ENCODE measurements around the gene DPP8.

The DPP8 gene

GRCh38 chr15:65396283-65396964 lies 121.1 kb downstream of the DPP8 start:
- Mint-ChIP-seq H3K9me3 (no peaks in the 10 kb centered on the region), H3K27ac (no peak overlapping the region), H3K4me1 (peaks cover 5% of the 10 kb centered on the region), H3K36me3 (ENCODE audit: low read depth) (no peaks in the 10 kb centered on the region), H3K4me3 (no peak overlapping the region), H3K27me3 (peaks cover 69% of the 10 kb centered on the region)
- DNase-seq (no peak), ATAC-seq (no peak)

GRCh38 chr15:65395567-65396202 lies 121.8 kb downstream of the DPP8 start:
- Mint-ChIP-seq H3K36me3 (ENCODE audit: low read depth) (no peaks in the 10 kb centered on the region), H3K4me3 (no peak overlapping the region), H3K9me3 (no peaks in the 10 kb centered on the region), H3K4me1 (peaks cover 5% of the 10 kb centered on the region), H3K27me3 (peaks cover 62% of the 10 kb centered on the region), H3K27ac (no peak overlapping the region)
- DNase-seq = no peak
- no peak for ATAC-seq

DNA sequence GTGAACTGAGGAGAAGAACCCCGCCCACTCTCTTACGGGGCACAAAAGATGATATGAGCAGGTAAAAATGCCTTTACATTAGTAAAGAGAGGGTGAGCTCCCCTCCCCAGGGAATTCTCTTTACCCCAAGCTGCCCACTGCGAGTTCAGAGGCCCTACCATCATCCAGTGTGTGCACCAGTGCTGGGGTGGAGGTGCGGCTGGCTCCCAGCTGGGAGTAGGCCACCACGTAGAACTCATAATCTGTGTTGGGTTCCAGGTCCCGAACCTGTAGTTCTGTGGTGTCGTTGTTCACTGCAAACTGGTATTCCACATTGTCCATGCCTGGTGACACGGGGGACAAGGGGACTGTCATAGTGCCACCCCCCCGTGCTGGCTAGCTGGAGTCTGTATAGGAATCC lies 122.6 kb downstream of the DPP8 start:
- H3K27ac Mint-ChIP-seq = no peak overlapping the region
- H3K36me3 Mint-ChIP-seq (ENCODE audit: low read depth) = no peaks in the 10 kb centered on the region
- DNase-seq (no peak), ATAC-seq (no peak)
- H3K27me3 Mint-ChIP-seq = peaks cover 59% of the 10 kb centered on the region
- H3K9me3 Mint-ChIP-seq = no peaks in the 10 kb centered on the region
- H3K4me3 Mint-ChIP-seq = no peak overlapping the region
- peaks cover 5% of the 10 kb centered on the region for H3K4me1 Mint-ChIP-seq

DNA sequence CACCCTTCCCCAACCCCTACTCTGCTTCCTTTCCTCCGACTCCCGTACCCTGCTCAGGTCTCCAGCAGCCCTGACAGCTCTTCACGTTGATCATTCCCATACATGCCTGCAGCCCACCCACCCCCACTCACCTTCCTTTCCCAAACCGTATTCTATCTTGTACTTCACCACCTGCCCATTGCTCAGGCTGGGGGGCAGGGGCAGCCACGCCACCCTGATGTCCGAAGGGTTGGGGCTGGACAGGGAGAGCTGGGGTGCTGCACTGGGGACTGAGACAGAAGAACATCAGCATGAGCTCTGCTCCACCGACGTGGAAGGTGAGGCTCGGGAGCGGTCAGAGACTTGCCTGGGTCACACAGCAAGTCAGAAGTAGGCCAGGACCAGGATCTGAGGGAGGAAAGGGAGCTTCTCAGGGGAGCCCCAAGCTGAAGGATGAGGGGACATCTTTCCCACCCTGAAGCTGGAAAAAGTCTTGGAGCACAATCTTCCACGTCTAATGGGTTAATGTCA lies 123.2 kb downstream of the DPP8 start:
- H3K4me1 Mint-ChIP-seq = peaks cover 5% of the 10 kb centered on the region
- H3K36me3 Mint-ChIP-seq (ENCODE audit: low read depth) = no peaks in the 10 kb centered on the region
- H3K27ac Mint-ChIP-seq = no peak overlapping the region
- ATAC-seq (no peak), DNase-seq (no peak)
- H3K9me3 Mint-ChIP-seq = no peaks in the 10 kb centered on the region
- peaks cover 58% of the 10 kb centered on the region for H3K27me3 Mint-ChIP-seq
- H3K4me3 Mint-ChIP-seq = no peak overlapping the region

DNA sequence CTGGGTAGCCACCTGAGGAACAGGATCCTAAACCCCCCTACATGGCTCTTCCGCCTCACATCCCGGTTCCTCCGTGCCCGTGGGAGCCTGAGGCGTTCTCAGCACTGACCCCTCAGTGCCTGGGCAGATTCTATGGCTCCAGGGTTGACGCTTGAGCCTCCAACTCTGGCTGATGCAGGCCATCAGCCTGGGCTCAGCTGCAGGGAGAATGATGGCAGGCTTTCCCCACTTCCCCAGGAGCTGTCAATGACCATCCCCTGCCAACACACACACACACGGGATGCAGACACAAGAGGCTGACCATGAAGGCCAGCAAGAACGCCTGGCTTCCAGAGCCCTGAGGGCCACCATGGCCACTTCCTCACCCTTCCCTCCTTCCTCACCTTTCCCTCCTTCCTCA lies 123.9 kb downstream of the DPP8 start:
- H3K9me3 Mint-ChIP-seq = no peaks in the 10 kb centered on the region
- peaks cover 54% of the 10 kb centered on the region for H3K27me3 Mint-ChIP-seq
- no peak overlapping the region for H3K27ac Mint-ChIP-seq
- no peak for DNase-seq
- H3K4me3 Mint-ChIP-seq = no peak overlapping the region
- H3K36me3 Mint-ChIP-seq (ENCODE audit: low read depth) = no peaks in the 10 kb centered on the region
- peaks cover 5% of the 10 kb centered on the region for H3K4me1 Mint-ChIP-seq
- no peak for ATAC-seq

GRCh38 chr15:65393091-65393490 lies 124.4 kb downstream of the DPP8 start:
- Mint-ChIP-seq H3K4me1 (peaks cover 5% of the 10 kb centered on the region), H3K9me3 (no peaks in the 10 kb centered on the region), H3K4me3 (no peak overlapping the region), H3K27me3 (peaks cover 50% of the 10 kb centered on the region), H3K27ac (no peak overlapping the region), H3K36me3 (ENCODE audit: low read depth) (no peaks in the 10 kb centered on the region)
- ATAC-seq (no peak), DNase-seq (no peak)

Measured in activated naive CD8-positive, alpha-beta T cell treated with anti-CD3 and anti-CD28 coated beads, Interleukin-2, amount 50 U/mL, for 24 hours (primary cell).